ENCODE data around the gene ACTL7A. TPM values are rescaled to one million over a fixed set of nuclear protein-coding genes. Genes with fewer than 3 reads are reported as not detected.
A peak's percentile ranks its signal among the peaks of the same experiment; 100 is the strongest.

Gene ACTL7A
- total and polyA plus RNA-seq, 2 of the 4 experiments (the other 2 are of a cell fraction): not detected

DNA sequence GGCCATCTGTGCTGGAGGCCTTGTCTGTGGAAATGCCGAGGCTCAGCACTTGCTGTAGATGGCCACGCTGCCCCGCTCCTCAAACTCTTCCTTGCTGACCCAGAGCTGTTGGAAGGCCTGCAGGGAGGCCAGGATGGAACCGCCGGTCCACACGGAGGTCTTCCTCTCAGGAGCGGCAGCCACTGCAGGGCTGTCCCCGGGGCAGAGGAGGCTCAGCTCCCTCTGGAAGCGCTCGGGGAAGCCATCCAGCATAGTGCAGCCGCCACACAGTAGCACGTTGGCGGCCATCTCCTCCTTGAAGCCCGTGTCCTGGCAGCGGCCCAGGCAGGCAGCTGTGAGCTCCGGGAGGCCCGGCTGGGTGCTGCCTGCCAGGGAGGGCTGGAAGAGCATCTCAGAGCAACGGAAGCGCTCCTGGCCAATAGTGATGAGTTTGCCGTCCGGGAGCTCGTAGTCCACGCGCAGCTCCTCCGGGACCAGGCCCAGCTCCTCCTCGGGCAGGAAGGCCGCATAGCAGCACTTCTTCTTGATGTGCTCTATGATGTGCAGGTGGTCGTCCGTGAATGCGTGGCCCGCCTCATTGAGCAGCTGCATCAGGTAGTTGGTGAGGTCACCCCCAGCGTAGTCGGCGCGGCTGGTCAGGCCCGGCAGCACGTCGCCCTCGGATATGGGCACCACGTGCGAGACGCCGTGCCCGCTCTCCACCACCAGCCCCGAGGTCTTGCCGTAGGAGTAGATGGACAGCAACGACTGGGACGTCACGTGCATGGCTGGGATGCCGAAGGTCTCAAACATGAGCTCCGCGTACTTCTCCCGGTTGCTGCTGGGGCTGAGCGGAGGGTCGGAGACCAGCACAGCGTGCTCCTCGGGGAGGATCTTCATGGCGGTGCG lies 7.2 kb upstream of the ACTL7A start:
- Histone ChIP-seq H3K9me1 (ENCODE audit: insufficient read depth, low read length) (no peaks in the 10 kb centered on the region), H2BK15ac (ENCODE audit: low read depth, low read length) (no peak overlapping the region), H2BK120ac (ENCODE audit: low read depth, low read length) (no peak overlapping the region), H3K4me3 (ENCODE audit: insufficient read depth, low read depth, low read length) (no peak overlapping the region), H2BK20ac (ENCODE audit: low read depth, low read length) (no peak overlapping the region), H3K18ac (ENCODE audit: low read depth, low read length) (no peak overlapping the region), H2BK5ac (ENCODE audit: low read depth, low read length, poor library complexity, severe bottlenecking) (no peak overlapping the region), H3K9me3 (ENCODE audit: control insufficient read depth, insufficient read depth, low read length) (no peaks in the 10 kb centered on the region), H2AFZ (replicated peaks; ENCODE audit: low read length, poor library complexity) (peak overlapping the region; percentile 58), H4K5ac (ENCODE audit: low read depth, low read length) (no peak overlapping the region), H3K4ac (ENCODE audit: low read depth, low read length) (no peak overlapping the region), H3K36me3 (ENCODE audit: control insufficient read depth, insufficient read depth, low read length) (no peaks in the 10 kb centered on the region), H3K56ac (ENCODE audit: extremely low read depth, insufficient read depth, low read length) (no peak overlapping the region), H3K27ac (ENCODE audit: insufficient read depth, low read length) (no peak overlapping the region), H4K91ac (ENCODE audit: insufficient read depth, low read depth, low read length) (no peak overlapping the region), H4K20me1 (ENCODE audit: insufficient read depth, low read length) (no peaks in the 10 kb centered on the region), H3K27me3 (ENCODE audit: control insufficient read depth, insufficient read depth, low read length) (peaks cover 8% of the 10 kb centered on the region), H2AK9ac (replicated peaks; ENCODE audit: low read depth, low read length, poor library complexity) (no peak overlapping the region), H2AK5ac (ENCODE audit: low read depth, low read length) (no peak overlapping the region), H3K4me1 (ENCODE audit: control insufficient read depth, insufficient read depth, low read length) (no peaks in the 10 kb centered on the region), H3K9ac (ENCODE audit: low read depth, low read length) (no peak overlapping the region), H3K23ac (ENCODE audit: low read depth, low read length) (no peak overlapping the region), H3K4me2 (ENCODE audit: low read depth, low read length) (no peak overlapping the region), H4K8ac (ENCODE audit: low read depth in 2 of 2, low read length in 2 of 2) (no peak overlapping the region), H3K79me1 (ENCODE audit: low read depth in 1 of 2, low read length in 2 of 2) (no peaks in the 10 kb centered on the region), H3K14ac (replicated peaks; ENCODE audit: low read depth, low read length) (no peak overlapping the region)
- BruUV-seq (replicated peaks): no TSS peak
- ATAC-seq (ENCODE audit: low read depth) (no peak), DNase-seq (no peak)
- in situ Hi-C loops (cut with MboI; ENCODE audit: low sequenced_read_pairs) (no loop called here), intact Hi-C loops (cut with micrococcal nuclease) (no loop called here), dilution Hi-C loops (cut with HindIII; ENCODE audit: low sequenced_read_pairs, unreplicated experiment) (no loop called here)
- ChIA-PET CTCF (no interaction called here), POLR2A (ENCODE audit: unreplicated experiment) (no interaction called here)
- WGBS, 2 experiments (ENCODE audit: extremely low coverage in 2 of 2, insufficient read length in 1 of 2): 89% methylated on average over 37 of the region's 59 CpGs; no CpG with 5 or more reads in 1 of the 2 experiments
- TF ChIP-seq CEBPB (IDR thresholded peaks at IDR 0.05; ENCODE audit: low read depth, low read length): no peak
- TF ChIP-seq MAFK (IDR thresholded peaks at IDR 0.05; ENCODE audit: low read depth, low read length): no peak
- TF ChIP-seq NFE2L2 (IDR thresholded peaks at IDR 0.05; ENCODE audit: low read depth, low read length): no peak
- no peak for TF ChIP-seq SMC3 (IDR thresholded peaks at IDR 0.05; ENCODE audit: low read depth, low read length)
- TF ChIP-seq BHLHE40 (IDR thresholded peaks at IDR 0.05; ENCODE audit: low read depth, low read length): no peak
- no peak for TF ChIP-seq CHD1 (IDR thresholded peaks at IDR 0.05; ENCODE audit: low read depth, low read length)
- no peak for TF ChIP-seq RFX5 (IDR thresholded peaks at IDR 0.05; ENCODE audit: low read depth, low read length)
- no peak for TF ChIP-seq RCOR1 (IDR thresholded peaks at IDR 0.05; ENCODE audit: insufficient replicate concordance, low read length)
- TF ChIP-seq, protein P1, sequence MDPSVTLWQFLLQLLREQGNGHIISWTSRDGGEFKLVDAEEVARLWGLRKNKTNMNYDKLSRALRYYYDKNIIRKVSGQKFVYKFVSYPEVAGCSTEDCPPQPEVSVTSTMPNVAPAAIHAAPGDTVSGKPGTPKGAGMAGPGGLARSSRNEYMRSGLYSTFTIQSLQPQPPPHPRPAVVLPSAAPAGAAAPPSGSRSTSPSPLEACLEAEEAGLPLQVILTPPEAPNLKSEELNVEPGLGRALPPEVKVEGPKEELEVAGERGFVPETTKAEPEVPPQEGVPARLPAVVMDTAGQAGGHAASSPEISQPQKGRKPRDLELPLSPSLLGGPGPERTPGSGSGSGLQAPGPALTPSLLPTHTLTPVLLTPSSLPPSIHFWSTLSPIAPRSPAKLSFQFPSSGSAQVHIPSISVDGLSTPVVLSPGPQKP (IDR thresholded peaks at IDR 0.05; ENCODE audit: borderline replicate concordance, low read depth, low read length): no peak
- TF ChIP-seq USF2 (IDR thresholded peaks at IDR 0.05; ENCODE audit: low read depth, low read length): no peak
- no peak for TF ChIP-seq POLR2A (IDR thresholded peaks at IDR 0.05; ENCODE audit: low read depth, low read length)
- TF ChIP-seq RAD21 (IDR thresholded peaks at IDR 0.05; ENCODE audit: low read length): no peak
- no peak for TF ChIP-seq MXI1 (IDR thresholded peaks at IDR 0.05; ENCODE audit: borderline replicate concordance, low read depth, low read length)
- no peak for TF ChIP-seq CTCF (conservative IDR thresholded peaks at IDR 0.05; ENCODE audit: low read depth, low read length)

Data from IMR-90 (cell line).